Activated naive CD4-positive, alpha-beta T cell treated with anti-CD3 and anti-CD28 coated beads, Interleukin-2, amount 50 U/mL, for 72 hours (primary cell): ENCODE data around the gene POU5F2. TPM values are rescaled to one million over a fixed set of nuclear protein-coding genes. Genes with fewer than 3 reads are reported as not detected.

Experiments
- ATAC-seq, 2 donors: fragments of 150-1000 bp; cut with Tn5 transposase; 2 replicates each; pipeline ENCODE4 v1.10.0; 2021; ENCODE audit warnings: mild to moderate bottlenecking in 2 of 2, moderate library complexity in 2 of 2
- DNase-seq, 2 donors: peaks; one replicate each; pipeline ENCODE4 v3.0.0; 2021 to 2022; ENCODE audit warnings: low spot score in 2 of 2
- H3K27ac Mint-ChIP-seq, 2 donors: one replicate each; pipeline ENCODE4 v1.8.0; 2022; ENCODE audit warnings: mild to moderate bottlenecking in 2 of 2, mixed read lengths in 2 of 2
- H3K36me3 Mint-ChIP-seq, 2 donors: one replicate each; pipeline ENCODE4 v1.8.0; 2022; ENCODE audit warnings: mixed read lengths in 2 of 2
- H3K9me3 Mint-ChIP-seq, 2 donors: one replicate each; pipeline ENCODE4 v1.8.0; 2022; ENCODE audit warnings: mixed read lengths in 2 of 2
- total RNA-seq, 2 donors: library from RNA; stranded (reverse); gene quantifications; one replicate each; pipeline ENCODE4 v1.2.3, GENCODE V29; 2022

The POU5F2 gene, protein sequence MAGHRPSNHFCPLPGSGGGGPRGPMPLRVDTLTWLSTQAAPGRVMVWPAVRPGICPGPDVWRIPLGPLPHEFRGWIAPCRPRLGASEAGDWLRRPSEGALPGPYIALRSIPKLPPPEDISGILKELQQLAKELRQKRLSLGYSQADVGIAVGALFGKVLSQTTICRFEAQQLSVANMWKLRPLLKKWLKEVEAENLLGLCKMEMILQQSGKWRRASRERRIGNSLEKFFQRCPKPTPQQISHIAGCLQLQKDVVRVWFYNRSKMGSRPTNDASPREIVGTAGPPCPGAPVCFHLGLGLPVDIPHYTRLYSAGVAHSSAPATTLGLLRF
- total RNA-seq, result 1 to 10 TPM in 1 of 2 donors, under 1 TPM in 1; 0.75 to 1.2 TPM

- no peak within 1 kb of the TSS for H3K27ac Mint-ChIP-seq
- no peak for ATAC-seq
- DNase-seq, result no peak
- peaks cover 12 to 59% of the 10 kb centered on the region in 2 donors for H3K36me3 Mint-ChIP-seq
- H3K9me3 Mint-ChIP-seq, result peaks cover 10 to 17% of the 10 kb centered on the region in 2 donors
Measured at GRCh38 chr5:93741136-93741811, at the start of gene POU5F2. POU5F2 (minus strand) TSS chr5:93741600; CDS start chr5:93741563, 37 bp downstream.

- H3K27ac Mint-ChIP-seq, result no peak overlapping the region
- peak in 1 of 2 donors; percentile 30 for ATAC-seq
- peaks cover 0 to 9% of the 10 kb centered on the region in 2 donors for H3K36me3 Mint-ChIP-seq
- no peak for DNase-seq
- H3K9me3 Mint-ChIP-seq, result peaks cover 0 to 4% of the 10 kb centered on the region in 2 donors
Measured at GRCh38 chr5:93790401-93790800, 49.0 kb upstream of the POU5F2 start.

- ATAC-seq (no peak), DNase-seq (no peak)
- peaks cover 0 to 1% of the 10 kb centered on the region in 2 donors for H3K36me3 Mint-ChIP-seq
- H3K27ac Mint-ChIP-seq, result no peak overlapping the region
- H3K9me3 Mint-ChIP-seq, result peaks cover 0 to under 1% of the 10 kb centered on the region in 2 donors
Measured at GRCh38 chr5:93789173-93790067, 48.0 kb upstream of the POU5F2 start.

DNA sequence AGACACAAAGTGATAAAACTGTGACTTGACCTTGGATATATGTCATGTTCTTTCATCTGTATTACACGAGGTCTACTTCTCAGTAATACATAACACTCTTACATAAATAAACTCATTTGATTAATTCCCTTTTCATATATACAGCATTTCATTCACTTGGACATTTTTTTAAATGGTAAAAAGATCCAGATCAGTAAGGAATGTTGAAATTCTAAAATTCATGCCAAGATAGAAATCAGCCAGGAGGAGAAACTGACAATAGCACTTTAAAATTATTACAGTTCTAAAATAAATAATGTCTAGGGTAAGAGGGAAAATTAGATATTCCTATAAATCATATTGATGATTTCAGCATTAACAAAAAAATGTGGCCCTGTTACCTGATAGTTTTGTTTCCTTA, 46.2 kb upstream of the POU5F2 start:
- no peaks in the 10 kb centered on the region for H3K9me3 Mint-ChIP-seq
- no peak for ATAC-seq
- no peak overlapping the region for H3K27ac Mint-ChIP-seq
- DNase-seq, result no peak
- H3K36me3 Mint-ChIP-seq, result peaks cover 0 to 6% of the 10 kb centered on the region in 2 donors

- DNase-seq (no peak), ATAC-seq (no peak)
- Mint-ChIP-seq H3K36me3 (peaks cover 0 to 12% of the 10 kb centered on the region in 2 donors), H3K27ac (no peak overlapping the region), H3K9me3 (no peaks in the 10 kb centered on the region)
Measured at GRCh38 chr5:93785475-93785874, 44.1 kb upstream of the POU5F2 start.

- ATAC-seq, result no peak
- no peak overlapping the region for H3K27ac Mint-ChIP-seq
- no peaks in the 10 kb centered on the region for H3K9me3 Mint-ChIP-seq
- peaks cover 0 to 12% of the 10 kb centered on the region in 2 donors for H3K36me3 Mint-ChIP-seq
- no peak for DNase-seq
Measured at GRCh38 chr5:93782978-93783377, 41.6 kb upstream of the POU5F2 start.

DNA sequence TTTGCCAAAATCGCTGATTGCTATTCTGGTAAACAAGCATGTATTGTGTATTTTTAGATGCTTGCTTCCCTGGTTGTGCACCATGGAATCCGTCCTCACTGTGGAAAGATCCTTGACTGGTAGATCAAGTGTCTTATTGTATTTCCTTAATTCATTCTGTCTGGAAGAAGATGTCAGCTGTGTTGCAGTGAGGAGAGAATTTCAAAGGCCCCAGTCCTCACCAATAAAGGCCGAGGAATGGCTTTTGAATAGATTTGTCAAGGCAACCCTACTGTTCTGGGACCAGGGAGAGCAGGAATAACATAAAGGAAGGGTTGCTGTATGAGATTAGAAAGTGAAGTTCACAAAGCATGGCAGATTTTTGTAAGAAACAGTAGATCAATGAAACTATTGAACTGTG, 36.2 kb upstream of the POU5F2 start:
- DNase-seq, result no peak
- Mint-ChIP-seq H3K36me3 (peaks cover 18 to 34% of the 10 kb centered on the region in 2 donors), H3K27ac (no peak overlapping the region), H3K9me3 (peaks cover 4% of the 10 kb centered on the region in 2 donors)
- ATAC-seq, result no peak

DNA sequence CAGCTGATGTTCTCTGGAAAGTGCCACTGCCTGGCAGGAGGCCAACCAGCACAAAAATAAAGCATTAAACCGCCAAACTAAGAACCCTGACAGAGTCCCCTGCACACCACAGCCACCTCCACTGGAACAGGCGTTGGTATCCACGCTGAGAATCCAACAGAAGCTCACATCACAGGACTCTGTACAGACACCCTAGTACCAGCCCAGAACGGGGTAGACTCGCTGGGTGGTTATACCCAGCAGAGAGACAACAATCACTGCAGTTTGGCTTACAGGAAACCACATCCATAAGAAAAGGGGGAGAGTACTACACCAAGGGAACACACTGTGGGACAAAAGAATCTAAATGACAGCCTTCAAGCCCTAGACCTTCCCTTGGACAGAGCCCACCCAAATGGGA, 15.0 kb upstream of the POU5F2 start:
- Mint-ChIP-seq H3K36me3 (peaks cover 29 to 38% of the 10 kb centered on the region in 2 donors), H3K27ac (no peak overlapping the region), H3K9me3 (peaks cover 21 to 23% of the 10 kb centered on the region in 2 donors)
- no peak for DNase-seq
- no peak for ATAC-seq

- no peak for DNase-seq
- Mint-ChIP-seq H3K9me3 (peaks cover 17 to 20% of the 10 kb centered on the region in 2 donors), H3K36me3 (peaks cover 24 to 33% of the 10 kb centered on the region in 2 donors), H3K27ac (no peak overlapping the region)
- no peak for ATAC-seq
Measured at GRCh38 chr5:93755716-93756115, 14.3 kb upstream of the POU5F2 start.

GRCh38 chr5:93748875-93749397, 7.5 kb upstream of the POU5F2 start:
- no peaks in the 10 kb centered on the region for H3K9me3 Mint-ChIP-seq
- peak in 1 of 2 donors; percentile 58 for ATAC-seq
- H3K36me3 Mint-ChIP-seq, result peaks cover 0 to 11% of the 10 kb centered on the region in 2 donors

GRCh38 chr5:93746406-93747056, 5.1 kb upstream of the POU5F2 start:
- DNase-seq, result no peak
- no peak for ATAC-seq
- Mint-ChIP-seq H3K36me3 (peaks cover 12 to 29% of the 10 kb centered on the region in 2 donors), H3K27ac (no peak overlapping the region), H3K9me3 (peaks cover 0 to 7% of the 10 kb centered on the region in 2 donors)

More at GRCh38 chr5:93748875-93749397, 7.5 kb upstream of the POU5F2 start:
- no peak overlapping the region for H3K27ac Mint-ChIP-seq
- DNase-seq, result no peak

DNA sequence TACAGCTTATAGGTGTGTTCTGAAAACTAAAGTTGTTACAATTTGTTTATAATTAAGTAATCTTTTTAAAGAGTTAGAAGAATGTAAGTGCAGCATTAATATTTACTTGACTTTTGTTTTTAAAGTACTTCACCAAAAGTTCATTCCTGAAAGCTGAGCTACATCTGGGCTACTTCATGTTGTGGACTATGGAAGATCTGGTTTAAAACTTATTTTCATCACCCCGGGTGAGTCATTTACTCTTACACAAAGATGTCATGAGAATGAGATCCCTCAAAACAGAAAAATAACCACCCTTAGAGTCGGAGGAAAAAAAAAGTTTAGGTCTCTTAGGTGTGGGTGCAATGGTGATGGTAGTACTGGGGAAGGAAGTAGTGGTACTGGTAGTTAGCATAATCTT, 5.1 kb downstream of the POU5F2 start:
- Mint-ChIP-seq H3K9me3 (peaks cover 10% of the 10 kb centered on the region in 2 donors), H3K27ac (no peak overlapping the region), H3K36me3 (peaks cover 0 to 30% of the 10 kb centered on the region in 2 donors)
- ATAC-seq, result no peak
- DNase-seq, result no peak

DNA sequence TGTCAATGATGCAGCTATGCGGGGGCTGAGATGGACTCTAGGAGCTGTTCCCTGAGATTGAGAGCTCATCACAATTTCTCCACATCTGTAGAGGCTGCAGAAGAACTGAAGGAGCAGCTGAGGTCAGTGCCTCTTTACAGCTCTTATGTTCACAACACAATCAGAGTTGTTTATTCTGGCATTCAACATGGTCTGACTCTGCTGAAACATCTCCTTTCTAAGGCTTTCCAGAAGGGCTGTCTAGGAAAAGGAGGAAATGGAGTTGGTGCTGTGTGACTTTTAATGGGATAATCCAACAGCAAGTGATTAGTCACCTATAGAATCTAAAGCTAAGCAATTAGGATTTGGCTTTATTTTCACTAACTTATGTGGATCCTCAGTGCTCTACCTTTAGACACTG, 6.0 kb downstream of the POU5F2 start:
- Mint-ChIP-seq H3K36me3 (peaks cover 0 to 23% of the 10 kb centered on the region in 2 donors), H3K9me3 (peaks cover 10% of the 10 kb centered on the region in 2 donors), H3K27ac (no peak overlapping the region)
- no peak for ATAC-seq
- DNase-seq, result no peak

- ATAC-seq (no peak), DNase-seq (no peak)
- H3K9me3 Mint-ChIP-seq, result no peaks in the 10 kb centered on the region
- peaks cover 0 to 2% of the 10 kb centered on the region in 2 donors for H3K36me3 Mint-ChIP-seq
- H3K27ac Mint-ChIP-seq, result no peak overlapping the region
Measured at GRCh38 chr5:93731987-93732386, 9.4 kb downstream of the POU5F2 start.

- Mint-ChIP-seq H3K36me3 (no peaks in the 10 kb centered on the region), H3K27ac (no peak overlapping the region), H3K9me3 (no peaks in the 10 kb centered on the region)
- ATAC-seq, result no peak
- no peak for DNase-seq
Measured at GRCh38 chr5:93726595-93726994, 14.8 kb downstream of the POU5F2 start.

- no peak for ATAC-seq
- DNase-seq, result no peak
- H3K27ac Mint-ChIP-seq, result no peak overlapping the region
- no peaks in the 10 kb centered on the region for H3K36me3 Mint-ChIP-seq
- H3K9me3 Mint-ChIP-seq, result no peaks in the 10 kb centered on the region
Measured at GRCh38 chr5:93724791-93725190, 16.6 kb downstream of the POU5F2 start.
